GM12865 (cell line): ENCODE measurements around the gene MED13L.

ENCODE experiments used
- DNase-seq: peaks from one replicate; pipeline ENCODE4 v3.0.0; 2010; ENCODE audit warnings: low read depth
- H3K4me3 ChIP-seq: 2 replicates; pipeline ENCODE4 v1.5.1; 2011; ENCODE audit warnings: mild to moderate bottlenecking, low read depth, low read length, control low read depth
- CTCF ChIP-seq: IDR thresholded peaks from 2 replicates; pipeline ENCODE4 v1.5.1; 2011; ENCODE audit warnings: low read length, control low read depth, low read depth, inconsistent platforms; ENCODE audit not compliant: insufficient read depth; ENCODE audit errors: missing control alignments

The MED13L gene

GRCh38 chr12:115944837-115945490 is 332.5 kb downstream of the MED13L start:
- no peak overlapping the region for H3K4me3 ChIP-seq
- no peak for TF ChIP-seq CTCF
- DNase-seq: no peak

GRCh38 chr12:115944392-115944742 is 333.1 kb downstream of the MED13L start:
- TF ChIP-seq CTCF: no peak
- no peak for DNase-seq
- H3K4me3 ChIP-seq: no peak overlapping the region

GRCh38 chr12:115943630-115944391 is 333.7 kb downstream of the MED13L start:
- no peak for DNase-seq
- no peak for TF ChIP-seq CTCF
- no peak overlapping the region for H3K4me3 ChIP-seq

GRCh38 chr12:115943310-115943629 is 334.2 kb downstream of the MED13L start:
- TF ChIP-seq CTCF: no peak
- no peak overlapping the region for H3K4me3 ChIP-seq
- DNase-seq: no peak

- H3K4me3 ChIP-seq: no peak overlapping the region
- DNase-seq: no peak
- TF ChIP-seq CTCF: no peak
Observed at GRCh38 chr12:115942346-115942745, 335.1 kb downstream of the MED13L start.

GRCh38 chr12:115941362-115941761 is 336.1 kb downstream of the MED13L start:
- H3K4me3 ChIP-seq: no peak overlapping the region
- DNase-seq: no peak
- TF ChIP-seq CTCF: no peak

- no peak for DNase-seq
- no peak overlapping the region for H3K4me3 ChIP-seq
- no peak for TF ChIP-seq CTCF
Observed at GRCh38 chr12:115938794-115939377, 338.6 kb downstream of the MED13L start.
